Measurements from ENCODE around the gene KCTD11. TPM values are rescaled to one million over a fixed set of nuclear protein-coding genes. Genes with fewer than 3 reads are reported as not detected.
A peak's percentile ranks its signal among the peaks of the same experiment; 100 is the strongest.

Gene KCTD11
- total and polyA plus RNA-seq, 2 donors (not counting 1 experiment from before 2014, with no cell fraction given) = 4.3 to 13.4 TPM

DNA sequence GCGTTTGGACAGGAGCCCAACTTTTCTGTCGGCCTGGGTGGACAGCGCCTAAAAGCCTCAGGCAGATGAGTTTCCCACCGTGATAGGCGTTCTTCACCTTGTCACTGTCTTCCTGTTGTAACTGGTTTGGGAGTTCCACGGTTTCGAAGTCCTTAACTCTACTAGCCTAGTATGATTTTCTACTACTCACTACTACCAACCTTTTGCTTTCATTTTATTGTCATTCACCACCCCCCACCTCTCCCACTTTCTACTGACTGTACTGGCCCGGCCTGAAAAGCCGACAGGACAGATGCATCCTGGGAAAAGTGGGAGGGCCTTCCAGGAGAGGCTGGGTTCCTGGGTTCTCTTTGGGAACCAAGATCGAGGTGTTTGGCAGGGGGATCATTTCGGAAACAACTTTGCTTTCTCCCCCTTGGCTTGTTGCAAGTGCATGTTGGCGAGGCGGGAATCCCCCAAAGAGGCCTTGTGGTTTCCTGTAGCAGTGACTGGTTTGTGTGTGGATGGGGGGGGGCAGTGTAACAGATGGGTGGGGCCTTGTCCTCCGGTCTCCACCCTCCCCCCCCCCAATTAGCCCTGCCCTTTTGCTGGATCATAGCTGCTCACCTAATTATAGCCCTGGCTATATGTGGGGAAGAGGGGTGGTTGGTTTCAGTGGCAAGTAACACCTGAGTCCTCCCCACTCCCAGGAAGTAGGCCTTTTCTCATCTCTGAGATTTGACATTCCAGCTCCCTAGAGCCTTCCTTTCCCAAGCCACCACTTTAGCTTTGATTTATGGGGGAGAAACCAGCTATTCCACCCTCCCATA, 43.1 kb upstream of the KCTD11 start:
- no peaks in the 10 kb centered on the region for H3K27me3 Mint-ChIP-seq
- 0% methylated on average over 8 of the region's 14 CpGs for WGBS (ENCODE audit: insufficient coverage)
- Histone ChIP-seq H3K9me3 (ENCODE audit: control extremely low read depth in 1 of 3, control insufficient read depth in 2 of 3, insufficient read depth in 1 of 3, low read length in 2 of 3) (no peaks in the 10 kb centered on the region), H3K27ac (ENCODE audit: low read length in 2 of 2) (peak overlapping the region; percentile 98 to 99), H3K27me3 (replicated peaks in 1 of 4; ENCODE audit: control extremely low read depth in 1 of 4, control insufficient read depth in 3 of 4, insufficient read depth in 4 of 4, low read length in 3 of 4) (no peaks in the 10 kb centered on the region), H3K79me2 (ENCODE audit: control insufficient read depth, insufficient read depth, low read length) (peaks cover 57% of the 10 kb centered on the region), H3K4me3 (ENCODE audit: control extremely low read depth in 1 of 5, extremely low read depth in 1 of 5, insufficient read depth in 1 of 5, low read depth in 2 of 5, low read length in 4 of 5) (peak overlapping the region; percentile 81 to 96 (median 94)), H3K4me1 (ENCODE audit: control insufficient read depth in 2 of 2, insufficient read depth in 2 of 2, low read length in 2 of 2) (peaks cover 19 to 50% of the 10 kb centered on the region in 2 donors), H2AFZ (ENCODE audit: insufficient read depth, low read depth, low read length, poor library complexity, severe bottlenecking) (no peak overlapping the region), H3K9ac (ENCODE audit: low read length) (peak overlapping the region; percentile 97), H3K4me2 (replicated peaks; ENCODE audit: low read depth, low read length, poor library complexity, severe bottlenecking) (peak overlapping the region; percentile 93), H4K20me1 (ENCODE audit: control insufficient read depth, insufficient read depth, low read length, poor library complexity, severe bottlenecking) (peaks cover 57% of the 10 kb centered on the region), H3K36me3 (replicated peaks in 1 of 2; ENCODE audit: control extremely low read depth in 1 of 2, control insufficient read depth in 1 of 2, extremely low read depth in 1 of 2, insufficient read depth in 2 of 2, low read length in 1 of 2) (peaks cover 5 to 46% of the 10 kb centered on the region in 2 experiments)
- TF ChIP-seq, protein P1, sequence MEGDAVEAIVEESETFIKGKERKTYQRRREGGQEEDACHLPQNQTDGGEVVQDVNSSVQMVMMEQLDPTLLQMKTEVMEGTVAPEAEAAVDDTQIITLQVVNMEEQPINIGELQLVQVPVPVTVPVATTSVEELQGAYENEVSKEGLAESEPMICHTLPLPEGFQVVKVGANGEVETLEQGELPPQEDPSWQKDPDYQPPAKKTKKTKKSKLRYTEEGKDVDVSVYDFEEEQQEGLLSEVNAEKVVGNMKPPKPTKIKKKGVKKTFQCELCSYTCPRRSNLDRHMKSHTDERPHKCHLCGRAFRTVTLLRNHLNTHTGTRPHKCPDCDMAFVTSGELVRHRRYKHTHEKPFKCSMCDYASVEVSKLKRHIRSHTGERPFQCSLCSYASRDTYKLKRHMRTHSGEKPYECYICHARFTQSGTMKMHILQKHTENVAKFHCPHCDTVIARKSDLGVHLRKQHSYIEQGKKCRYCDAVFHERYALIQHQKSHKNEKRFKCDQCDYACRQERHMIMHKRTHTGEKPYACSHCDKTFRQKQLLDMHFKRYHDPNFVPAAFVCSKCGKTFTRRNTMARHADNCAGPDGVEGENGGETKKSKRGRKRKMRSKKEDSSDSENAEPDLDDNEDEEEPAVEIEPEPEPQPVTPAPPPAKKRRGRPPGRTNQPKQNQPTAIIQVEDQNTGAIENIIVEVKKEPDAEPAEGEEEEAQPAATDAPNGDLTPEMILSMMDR (IDR thresholded peaks at IDR 0.05) = no peak
- no peak for TF ChIP-seq EZH2 (IDR thresholded peaks at IDR 0.05; ENCODE audit: borderline replicate concordance, insufficient read depth, low read depth, low read length, poor library complexity, severe bottlenecking)
- H3K27ac Mint-ChIP-seq = peak overlapping the region; percentile 97
- ChIA-PET CTCF (interaction anchor here (0.9 to 1.9 kb wide), 7 partner anchors 13 to 45 kb away, joined by 3 to 5 read pairs (median 4); no protein-coding TSS in a partner anchor), POLR2A (interaction anchor here (0.6 to 1.9 kb wide), 10 partner anchors 13 to 864 kb away, joined by 3 to 18 read pairs (median 6); partner anchors contain the start of genes ACAP1, DVL2, MPDU1 and NEURL4)
- ATAC-seq (ENCODE audit: low read depth) (peak; percentile 26), DNase-seq (peak; percentile 94)
- H3K9me3 Mint-ChIP-seq (ENCODE audit: insufficient read depth) = no peaks in the 10 kb centered on the region
- intact Hi-C loops (cut with micrococcal nuclease) = loop anchor here (5.0 kb wide), 1 partner anchor 148 kb away; no protein-coding TSS in a partner anchor
- peaks cover 55% of the 10 kb centered on the region for H3K4me1 Mint-ChIP-seq
- H3K4me3 Mint-ChIP-seq = peak overlapping the region; percentile 95
